GM18907 (cell line): ENCODE measurements around the gene ST3GAL6.
A peak's percentile ranks its signal among the peaks of the same experiment; 100 is the strongest.
"Not testable (repeated sequence)": the region's sequence is repeated elsewhere in the genome, so short reads cannot be mapped to it uniquely, and the experiment has no call there.

Experiments
- ATAC-seq: cut with Tn5 transposase; IDR thresholded peaks from one replicate; pipeline ENCODE4 v1.9.1; 2021; ENCODE audit warnings: mild to moderate bottlenecking, moderate library complexity; ENCODE audit not compliant: unreplicated experiment

Gene ST3GAL6

GRCh38 chr3:98798820-98799219, 35.7 kb downstream of the ST3GAL6 start:
- ATAC-seq, result no peak

GRCh38 chr3:98799479-98799878, 36.3 kb downstream of the ST3GAL6 start:
- ATAC-seq, result no peak

- ATAC-seq, result no peak
Measured at GRCh38 chr3:98800401-98800800, 37.3 kb downstream of the ST3GAL6 start.

- ATAC-seq, result no peak
Measured at GRCh38 chr3:98801043-98801747, 38.1 kb downstream of the ST3GAL6 start.

- no peak for ATAC-seq
Measured at GRCh38 chr3:98805571-98805970, 42.4 kb downstream of the ST3GAL6 start.

DNA sequence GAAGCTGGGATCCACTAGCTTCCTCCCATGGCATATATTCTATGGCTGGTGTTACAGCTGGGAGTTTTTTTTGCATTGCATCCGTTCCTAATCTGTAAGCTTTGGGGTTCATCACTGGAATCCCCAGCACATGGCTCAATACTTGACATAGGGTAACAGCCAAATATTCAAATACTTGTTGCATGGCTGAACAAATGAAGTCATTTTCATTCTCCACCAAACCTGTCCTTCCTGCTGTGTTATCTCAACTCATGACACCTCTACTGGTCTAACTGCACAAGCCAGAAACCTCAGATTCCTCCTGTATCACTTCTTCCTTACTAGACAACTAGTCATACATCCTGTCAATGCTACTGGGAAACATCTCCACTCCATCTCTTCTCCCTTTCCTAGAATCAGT, 43.4 kb downstream of the ST3GAL6 start:
- ATAC-seq, result no peak

DNA sequence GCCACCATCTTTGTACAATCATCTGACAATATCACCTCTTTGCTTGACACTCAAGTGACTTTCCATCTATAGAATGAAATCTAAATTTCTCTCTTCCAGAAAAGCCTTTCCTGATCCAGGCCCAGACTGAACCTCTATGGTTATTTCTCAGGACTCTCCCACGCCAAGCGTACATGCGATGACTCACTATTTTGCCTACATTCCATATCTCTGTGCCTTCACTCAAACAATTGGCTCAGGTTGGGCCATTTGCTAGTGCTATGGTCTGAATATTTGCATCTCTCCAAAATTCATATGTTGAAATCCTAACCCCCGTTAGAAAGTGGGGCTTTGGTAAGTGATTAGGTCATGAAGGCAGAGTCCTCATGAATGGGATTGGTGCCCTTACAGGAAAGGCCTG, 43.9 kb downstream of the ST3GAL6 start:
- ATAC-seq, result no peak

GRCh38 chr3:98807561-98807960, 44.4 kb downstream of the ST3GAL6 start:
- ATAC-seq, result no peak

- ATAC-seq, result no peak
Measured at GRCh38 chr3:98808071-98808470, 44.9 kb downstream of the ST3GAL6 start.

DNA sequence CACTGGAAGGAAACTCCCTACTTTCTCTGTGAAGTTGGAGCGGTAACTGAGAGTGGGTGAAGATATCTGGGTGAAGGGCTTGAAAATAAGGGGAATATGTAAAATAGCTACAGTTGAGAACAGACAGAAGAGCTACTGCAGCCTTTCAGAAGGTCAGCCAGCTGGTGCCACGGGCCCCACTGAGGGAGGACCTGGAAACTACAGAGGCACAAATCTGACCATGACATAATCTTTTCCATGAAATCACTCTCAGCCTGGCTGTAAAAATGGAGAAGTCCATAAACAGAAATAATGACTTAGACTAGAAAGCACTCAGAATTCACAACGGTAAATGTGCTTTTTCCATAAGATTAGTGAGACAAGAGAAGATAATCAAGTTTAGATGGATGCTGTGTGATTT, 46.4 kb downstream of the ST3GAL6 start:
- ATAC-seq, result no peak

GRCh38 chr3:98811048-98811447, 47.9 kb downstream of the ST3GAL6 start:
- no peak for ATAC-seq

DNA sequence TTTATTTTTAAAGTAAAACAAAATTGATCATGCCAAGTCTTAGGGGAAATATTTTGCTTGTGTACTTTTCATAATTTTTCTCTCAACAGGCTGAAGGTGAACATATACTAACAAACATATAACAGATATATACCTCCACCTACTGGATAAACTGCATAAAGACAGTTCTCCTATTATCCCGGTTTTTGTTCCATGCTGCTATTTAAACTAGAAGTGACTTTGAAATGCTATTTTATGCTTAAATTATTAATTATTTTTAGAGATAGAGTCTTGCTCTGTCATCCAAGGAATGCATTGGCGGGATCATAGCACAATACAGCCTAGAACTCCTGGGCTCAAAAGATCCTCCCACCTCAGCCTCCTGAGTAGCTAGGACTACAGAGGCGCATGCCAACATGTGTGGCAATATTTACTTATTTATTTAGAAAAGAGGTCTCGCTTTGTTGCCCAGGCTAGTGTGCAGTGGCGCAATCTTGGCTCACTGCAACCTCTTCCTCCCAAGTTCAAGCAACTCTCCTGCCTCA, 49.8 kb downstream of the ST3GAL6 start:
- ATAC-seq, result peak; percentile 57

DNA sequence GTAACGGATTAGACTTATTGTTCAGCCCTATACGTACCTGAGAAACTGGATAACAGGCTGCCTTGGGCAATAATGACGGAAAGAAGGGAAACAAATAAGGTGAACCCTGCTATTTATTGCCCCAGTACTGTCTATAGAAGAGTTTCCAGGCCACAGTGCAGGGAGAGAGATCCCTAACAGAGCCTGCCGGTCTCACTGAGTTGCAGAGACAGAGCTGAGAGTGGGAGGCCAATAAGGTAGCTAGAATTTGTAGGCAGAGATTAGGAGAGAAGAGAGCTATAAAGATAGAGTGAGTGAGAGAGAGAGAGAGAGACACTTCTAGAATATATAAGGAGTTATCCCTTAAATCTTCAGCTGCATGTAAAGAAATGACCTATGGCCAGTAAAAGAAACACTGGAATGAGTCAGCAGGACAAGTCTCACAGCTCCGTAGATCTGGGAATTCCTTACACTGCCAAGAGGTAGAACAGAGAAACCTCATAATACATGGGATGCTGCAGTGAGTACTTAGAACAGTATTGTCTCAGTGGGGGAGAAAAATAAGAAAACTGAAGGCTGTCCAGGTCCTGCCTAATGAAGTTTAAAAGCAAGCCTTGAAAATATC, 51.8 kb downstream of the ST3GAL6 start:
- ATAC-seq, result no peak

GRCh38 chr3:98817547-98818041, 54.5 kb downstream of the ST3GAL6 start:
- peak; percentile 81 for ATAC-seq

DNA sequence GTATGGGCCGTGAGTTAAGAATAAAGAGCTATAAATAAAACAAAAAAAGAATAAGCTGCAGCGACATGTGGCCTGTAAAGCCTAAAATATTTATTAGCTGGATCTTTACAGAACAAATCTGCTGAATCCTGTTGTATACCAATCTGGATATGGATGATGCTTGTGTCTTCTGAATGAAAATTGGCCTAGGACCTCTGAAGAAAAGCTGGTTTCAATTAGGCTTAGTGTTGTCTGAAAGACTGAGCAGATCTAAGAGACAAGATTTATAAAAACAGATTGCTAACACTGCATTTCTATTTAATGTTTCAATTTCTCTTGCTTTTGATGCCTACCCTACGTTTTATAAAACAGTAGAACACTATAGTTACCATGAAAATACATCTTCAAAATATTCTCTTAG, 57.9 kb downstream of the ST3GAL6 start:
- no peak for ATAC-seq

GRCh38 chr3:98823791-98824190, 60.7 kb downstream of the ST3GAL6 start:
- ATAC-seq, result no peak

DNA sequence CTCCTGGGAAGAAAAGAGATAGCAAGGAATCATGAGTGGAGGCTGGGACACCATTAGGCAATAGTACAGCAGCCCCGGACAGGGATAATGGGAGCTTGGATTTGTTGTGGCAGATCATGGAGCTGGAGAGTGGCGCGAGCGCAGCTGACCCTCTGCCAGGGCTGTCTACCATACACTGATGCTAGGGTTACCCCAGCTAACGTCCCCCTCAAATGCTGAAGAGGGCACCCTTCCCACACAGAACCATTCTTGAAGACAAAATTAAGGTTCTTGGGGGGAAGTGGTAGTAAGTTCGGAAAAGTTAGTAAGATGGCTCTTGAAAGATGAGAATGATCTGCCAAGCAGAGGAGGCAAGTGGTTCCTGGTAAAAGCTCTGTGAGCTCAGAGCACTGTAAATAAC, 61.1 kb downstream of the ST3GAL6 start:
- no peak for ATAC-seq

GRCh38 chr3:98826126-98826525, 63.0 kb downstream of the ST3GAL6 start:
- ATAC-seq, result no peak

DNA sequence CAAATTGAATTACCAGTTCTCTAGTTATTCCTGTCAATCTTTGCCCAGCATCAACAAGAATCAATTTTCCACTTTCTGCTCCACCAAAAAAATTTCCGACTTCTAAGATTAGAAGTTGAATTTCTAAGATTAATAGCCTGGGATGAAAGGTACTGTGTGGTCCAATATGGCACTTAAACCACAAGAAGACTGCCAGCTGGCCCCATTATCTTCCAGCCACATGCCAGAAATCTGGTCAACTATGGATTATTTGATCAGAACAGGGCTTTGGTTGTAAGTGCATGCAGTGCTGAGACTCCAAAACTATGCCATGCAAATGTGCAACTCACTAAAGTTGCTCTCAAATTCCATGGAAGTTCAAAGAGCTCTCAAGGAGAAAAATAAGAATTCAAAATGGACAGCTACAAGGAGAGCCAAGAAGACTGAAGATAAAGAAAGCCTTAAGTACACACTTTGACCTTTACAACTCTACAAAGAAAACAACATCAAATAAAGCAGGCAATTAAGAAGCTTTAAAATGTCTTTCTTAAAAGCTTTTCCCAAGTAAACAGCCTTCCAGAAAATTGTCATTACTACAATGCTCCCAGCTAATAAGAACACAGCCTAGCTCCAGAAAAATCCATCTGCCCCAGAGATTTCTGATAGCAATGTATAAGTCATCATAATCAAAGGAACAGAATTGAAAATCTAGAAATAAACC, 64.2 kb downstream of the ST3GAL6 start:
- ATAC-seq, result no peak

- no peak for ATAC-seq
Measured at GRCh38 chr3:98829246-98829832, 66.2 kb downstream of the ST3GAL6 start.

DNA sequence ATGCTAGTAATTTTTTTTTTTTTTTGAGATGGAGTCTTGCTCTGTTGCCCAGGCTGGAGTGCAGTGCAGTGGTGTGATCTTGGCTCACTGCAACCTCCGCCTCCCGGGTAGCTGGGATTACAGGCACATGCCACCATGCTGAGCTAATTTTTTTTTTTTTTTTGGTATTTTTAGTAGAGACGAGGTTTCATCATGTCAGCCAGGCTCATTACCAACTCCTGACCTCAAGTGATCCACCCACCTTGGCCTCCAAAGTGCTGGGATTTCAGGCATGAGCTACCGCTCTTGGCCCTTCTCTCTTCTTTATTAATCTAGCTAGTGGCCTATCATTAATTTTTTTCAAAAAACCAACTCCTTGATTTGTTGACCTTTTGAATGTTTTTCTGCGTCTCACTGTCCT, 67.9 kb downstream of the ST3GAL6 start:
- ATAC-seq, result not testable (repeated sequence)
